OCI-LY3 (cell line): ENCODE results near the gene UTY.

ENCODE experiments used
- H2AFZ ChIP-seq: fragments of 200-600, 300-600 bp; shearing (Covaris generic); 2 replicates; pipeline ENCODE4 v1.6.0; 2014; ENCODE audit warnings: antibody characterized with exemption, low read depth, low read length
- H3K27ac ChIP-seq: fragments of 200-600, 300-600 bp; sonication (generic); 2 replicates; pipeline ENCODE4 v1.5.1; 2014; ENCODE audit warnings: mild to moderate bottlenecking, low read length, moderate library complexity, mixed read lengths
- H3K27me3 ChIP-seq: fragments of 200-600, 300-600 bp; sonication (generic); 2 replicates; pipeline ENCODE4 v1.6.1; 2014; ENCODE audit warnings: low read depth, low read length, mixed read lengths
- H3K36me3 ChIP-seq: fragments of 200-600, 300-600 bp; sonication (generic); replicated peaks from 2 replicates; pipeline ENCODE3; 2014; ENCODE audit warnings: low read depth, low read length, mixed read lengths
- H3K4me1 ChIP-seq: fragments of 300-600, 200-600 bp; sonication (generic); 2 replicates; pipeline ENCODE4 v1.6.1; 2014; ENCODE audit warnings: low read length, mixed read lengths
- H3K4me2 ChIP-seq: fragments of 200-600, 300-600 bp; sonication (generic); 2 replicates; pipeline ENCODE4 v1.6.1; 2014; ENCODE audit warnings: low read length, mixed read lengths
- H3K4me3 ChIP-seq: fragments of 300-600, 200-600 bp; sonication (generic); 2 replicates; pipeline ENCODE4 v1.5.1; 2014; ENCODE audit warnings: antibody characterized with exemption, mild to moderate bottlenecking, low read length, moderate library complexity
- H3K79me2 ChIP-seq: fragments of 300-600, 200-600 bp; shearing (Covaris generic); 2 replicates; pipeline ENCODE4 v1.6.1; 2014; ENCODE audit warnings: mild to moderate bottlenecking, low read length, mixed read lengths
- H3K9ac ChIP-seq: fragments of 300-600, 200-600 bp; shearing (Covaris generic); 2 replicates; pipeline ENCODE4 v1.6.0; 2014; ENCODE audit warnings: mild to moderate bottlenecking, low read length, moderate library complexity
- H3K9me3 ChIP-seq: fragments of 200-600, 300-600 bp; shearing (Covaris generic); 2 replicates; pipeline ENCODE4 v1.6.1; 2014; ENCODE audit warnings: low read length, mixed read lengths; ENCODE audit not compliant: insufficient read depth
- H4K20me1 ChIP-seq: fragments of 200-600, 300-600 bp; sonication (generic); 2 replicates; pipeline ENCODE4 v1.6.1; 2016; ENCODE audit warnings: low read length, mixed read lengths; ENCODE audit not compliant: insufficient read depth
- CTCF ChIP-seq: fragments of 200-600, 300-600 bp; sonication (generic); IDR thresholded peaks from 2 replicates; pipeline ENCODE4 v1.5.1; 2014; ENCODE audit warnings: antibody characterized with exemption, low read length, low read depth
- EZH2phosphoT487 ChIP-seq: fragments of 200-600 bp; shearing (Covaris generic); IDR thresholded peaks from 2 replicates; pipeline ENCODE4 v1.6.1; 2018; ENCODE audit warnings: antibody characterized with exemption, mixed run types, low read depth

The UTY gene

GRCh38 chrY:13474997-13475396 lies 4.8 kb downstream of the UTY start:
- H3K9ac ChIP-seq: no peak overlapping the region
- no peak overlapping the region for H3K4me2 ChIP-seq
- no peaks in the 10 kb centered on the region for H3K27me3 ChIP-seq
- no peak overlapping the region for H3K4me3 ChIP-seq
- H2AFZ ChIP-seq: no peak overlapping the region
- no peaks in the 10 kb centered on the region for H3K9me3 ChIP-seq
- peaks cover 6% of the 10 kb centered on the region; the same call in 1 of the 2 replicates for H3K4me1 ChIP-seq
- H3K36me3 ChIP-seq: peaks cover 45% of the 10 kb centered on the region
- H4K20me1 ChIP-seq: peaks cover 21% of the 10 kb centered on the region
- no peak overlapping the region for H3K27ac ChIP-seq
- no peak for TF ChIP-seq EZH2phosphoT487
- no peak for TF ChIP-seq CTCF
- H3K79me2 ChIP-seq: peaks cover 95% of the 10 kb centered on the region

- Histone ChIP-seq H3K4me1 (peaks cover 9% of the 10 kb centered on the region; the same call in 1 of the 2 replicates), H2AFZ (no peak overlapping the region), H3K27me3 (no peaks in the 10 kb centered on the region), H3K9ac (no peak overlapping the region), H3K4me2 (no peak overlapping the region), H3K9me3 (no peaks in the 10 kb centered on the region), H3K4me3 (no peak overlapping the region), H3K36me3 (peaks cover 25% of the 10 kb centered on the region), H3K27ac (no peak overlapping the region), H3K79me2 (peaks cover 80% of the 10 kb centered on the region), H4K20me1 (peaks cover 59% of the 10 kb centered on the region)
- TF ChIP-seq CTCF (no peak), EZH2phosphoT487 (no peak)
Measured at GRCh38 chrY:13451572-13451971, 28.3 kb downstream of the UTY start.

DNA sequence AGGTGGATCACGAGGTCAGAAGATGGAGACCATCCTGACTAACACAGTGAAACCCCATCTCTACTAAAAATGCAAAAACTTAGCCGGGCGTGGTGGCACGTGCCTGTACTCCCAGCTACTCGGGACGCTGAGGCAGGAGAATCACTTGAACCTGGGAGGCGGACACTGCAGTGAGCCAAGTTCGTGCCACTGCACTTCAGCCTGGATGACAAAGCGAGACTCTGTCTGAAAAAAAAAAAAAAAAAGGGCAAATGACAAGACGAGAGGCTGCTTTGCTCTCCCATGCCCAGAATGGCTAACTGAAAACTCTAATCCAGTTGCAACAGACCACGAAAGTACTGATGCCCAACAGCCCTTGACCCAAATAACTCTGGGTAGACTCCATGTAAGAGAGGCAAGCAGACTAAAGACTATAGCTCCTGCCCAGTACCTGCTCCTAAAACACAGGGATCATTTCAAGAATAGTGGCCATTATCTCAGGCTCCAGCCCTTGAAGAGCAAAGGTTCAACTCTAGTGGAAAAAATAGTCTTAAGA lies 29.2 kb downstream of the UTY start:
- H3K9me3 ChIP-seq: no peaks in the 10 kb centered on the region
- H2AFZ ChIP-seq: no peak overlapping the region
- H3K36me3 ChIP-seq: peaks cover 24% of the 10 kb centered on the region
- no peaks in the 10 kb centered on the region for H3K27me3 ChIP-seq
- H3K4me1 ChIP-seq: peaks cover 9% of the 10 kb centered on the region; the same call in 1 of the 2 replicates
- TF ChIP-seq EZH2phosphoT487: no peak
- TF ChIP-seq CTCF: no peak
- no peak overlapping the region for H3K27ac ChIP-seq
- H3K9ac ChIP-seq: no peak overlapping the region
- peaks cover 56% of the 10 kb centered on the region for H4K20me1 ChIP-seq
- no peak overlapping the region for H3K4me3 ChIP-seq
- no peak overlapping the region for H3K4me2 ChIP-seq
- peaks cover 77% of the 10 kb centered on the region for H3K79me2 ChIP-seq

DNA sequence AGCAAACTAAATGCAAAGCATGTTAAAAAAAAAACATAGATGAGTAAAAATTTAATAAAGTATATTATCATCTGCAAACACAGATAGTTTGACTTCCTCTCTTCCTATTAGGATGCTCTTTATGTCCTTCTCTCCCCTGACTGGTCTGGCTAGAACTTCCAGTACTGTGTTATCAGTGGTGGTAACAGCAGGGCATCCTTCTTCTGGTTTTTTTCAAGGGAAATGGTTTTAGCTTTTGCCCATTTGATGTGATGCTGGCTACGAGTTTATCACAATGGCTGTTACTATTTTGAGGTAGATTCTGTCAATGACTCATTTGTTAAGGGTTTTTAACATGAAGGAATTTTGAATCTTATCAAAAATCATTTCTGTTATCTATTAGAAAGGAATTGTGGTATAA lies 34.3 kb downstream of the UTY start:
- no peak overlapping the region for H3K4me3 ChIP-seq
- H3K79me2 ChIP-seq: peaks cover 53% of the 10 kb centered on the region
- TF ChIP-seq CTCF (no peak), EZH2phosphoT487 (no peak)

More for the DNA sequence above, 34.3 kb downstream of the UTY start:
- H3K9ac ChIP-seq: no peak overlapping the region
- H3K36me3 ChIP-seq: peaks cover 38% of the 10 kb centered on the region
- H3K27me3 ChIP-seq: no peaks in the 10 kb centered on the region
- peaks cover 31% of the 10 kb centered on the region for H4K20me1 ChIP-seq
- no peak overlapping the region for H2AFZ ChIP-seq
- H3K4me1 ChIP-seq: 0 out of 2 replicates have a peak, but pooled peaks cover under 1% of the 10 kb centered on the region
- H3K4me2 ChIP-seq: no peak overlapping the region
- H3K9me3 ChIP-seq: no peaks in the 10 kb centered on the region
- no peak overlapping the region for H3K27ac ChIP-seq
